Nephron (organoid): ENCODE data around the gene PIM2.

Experiments used
- H3K27ac Mint-ChIP-seq, 3 experiments: 2 replicates each; pipeline ENCODE4 v1.8.0; 2020; ENCODE audit warnings: mixed read lengths in 3 of 3, mild to moderate bottlenecking in 2 of 3, moderate library complexity in 1 of 3
- H3K27me3 Mint-ChIP-seq: 2 replicates; pipeline ENCODE4 v1.8.0; 2021; ENCODE audit warnings: low read depth, mild to moderate bottlenecking, moderate library complexity, mixed read lengths
- H3K36me3 Mint-ChIP-seq: 2 replicates; pipeline ENCODE4 v1.8.0; 2020; ENCODE audit warnings: low read depth, mixed read lengths
- H3K4me1 Mint-ChIP-seq: 2 replicates; pipeline ENCODE4 v1.8.0; 2020; ENCODE audit warnings: mixed read lengths
- H3K4me3 Mint-ChIP-seq, 3 experiments: 2 replicates each; pipeline ENCODE4 v1.8.0; 2020; ENCODE audit warnings: mild to moderate bottlenecking in 3 of 3, mixed read lengths in 3 of 3, moderate library complexity in 2 of 3
- H3K9me3 Mint-ChIP-seq: 2 replicates; pipeline ENCODE4 v1.8.0; 2020; ENCODE audit warnings: mixed read lengths
- TF ChIP-seq, protein P1 (sequence below), 3 experiments: fragments of 200-600 bp; sonication (generic); IDR thresholded peaks; one replicate each; pipeline ENCODE4 v1.5.0; 2021; ENCODE audit warnings: antibody characterized with exemption in 3 of 3; ENCODE audit not compliant: unreplicated experiment in 3 of 3

The PIM2 gene

GRCh38 chrX:48905090-48905790, 13.6 kb downstream of the PIM2 start:
- TF ChIP-seq, protein P1, sequence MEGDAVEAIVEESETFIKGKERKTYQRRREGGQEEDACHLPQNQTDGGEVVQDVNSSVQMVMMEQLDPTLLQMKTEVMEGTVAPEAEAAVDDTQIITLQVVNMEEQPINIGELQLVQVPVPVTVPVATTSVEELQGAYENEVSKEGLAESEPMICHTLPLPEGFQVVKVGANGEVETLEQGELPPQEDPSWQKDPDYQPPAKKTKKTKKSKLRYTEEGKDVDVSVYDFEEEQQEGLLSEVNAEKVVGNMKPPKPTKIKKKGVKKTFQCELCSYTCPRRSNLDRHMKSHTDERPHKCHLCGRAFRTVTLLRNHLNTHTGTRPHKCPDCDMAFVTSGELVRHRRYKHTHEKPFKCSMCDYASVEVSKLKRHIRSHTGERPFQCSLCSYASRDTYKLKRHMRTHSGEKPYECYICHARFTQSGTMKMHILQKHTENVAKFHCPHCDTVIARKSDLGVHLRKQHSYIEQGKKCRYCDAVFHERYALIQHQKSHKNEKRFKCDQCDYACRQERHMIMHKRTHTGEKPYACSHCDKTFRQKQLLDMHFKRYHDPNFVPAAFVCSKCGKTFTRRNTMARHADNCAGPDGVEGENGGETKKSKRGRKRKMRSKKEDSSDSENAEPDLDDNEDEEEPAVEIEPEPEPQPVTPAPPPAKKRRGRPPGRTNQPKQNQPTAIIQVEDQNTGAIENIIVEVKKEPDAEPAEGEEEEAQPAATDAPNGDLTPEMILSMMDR (IDR thresholded peaks at IDR 0.05; ENCODE audit: unreplicated experiment in 3 of 3), result no peak
- no peak overlapping the region for H3K4me3 Mint-ChIP-seq
- H3K36me3 Mint-ChIP-seq, result peaks cover 25% of the 10 kb centered on the region
- no peak overlapping the region for H3K27ac Mint-ChIP-seq
- H3K4me1 Mint-ChIP-seq, result no peaks in the 10 kb centered on the region
- H3K27me3 Mint-ChIP-seq, result no peaks in the 10 kb centered on the region
- H3K9me3 Mint-ChIP-seq, result peaks cover 13% of the 10 kb centered on the region

DNA sequence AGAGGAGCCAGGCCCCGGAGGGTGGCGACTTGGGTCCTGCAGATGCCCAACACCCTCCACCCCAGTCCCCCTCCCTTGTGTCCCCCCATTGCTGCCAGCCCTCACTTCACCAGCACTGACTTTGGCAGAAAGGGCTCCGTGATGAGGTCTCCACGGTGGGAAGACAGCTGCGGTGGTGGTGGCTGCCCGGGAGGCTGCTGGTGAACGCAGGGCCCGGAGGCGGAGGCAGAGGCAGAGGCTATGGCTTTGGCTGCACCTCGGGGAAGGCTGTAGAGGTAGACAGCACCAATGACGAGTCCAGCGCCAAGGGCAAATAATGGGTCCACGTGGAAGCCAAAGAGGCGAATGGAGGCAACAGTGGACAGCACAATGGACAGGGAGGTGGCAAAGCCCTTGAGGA, 14.2 kb downstream of the PIM2 start:
- H3K36me3 Mint-ChIP-seq, result peaks cover 25% of the 10 kb centered on the region
- H3K27me3 Mint-ChIP-seq, result no peaks in the 10 kb centered on the region
- peaks cover 13% of the 10 kb centered on the region for H3K9me3 Mint-ChIP-seq
- TF ChIP-seq, protein P1 (IDR thresholded peaks at IDR 0.05; ENCODE audit: unreplicated experiment in 3 of 3), result no peak
- no peak overlapping the region for H3K4me3 Mint-ChIP-seq
- no peaks in the 10 kb centered on the region for H3K4me1 Mint-ChIP-seq
- H3K27ac Mint-ChIP-seq, result no peak overlapping the region

- Mint-ChIP-seq H3K4me3 (no peak overlapping the region), H3K36me3 (peaks cover 25% of the 10 kb centered on the region), H3K27me3 (no peaks in the 10 kb centered on the region), H3K4me1 (no peaks in the 10 kb centered on the region), H3K27ac (no peak overlapping the region), H3K9me3 (peaks cover 13% of the 10 kb centered on the region)
- TF ChIP-seq, protein P1 (IDR thresholded peaks at IDR 0.05; ENCODE audit: unreplicated experiment in 3 of 3), result no peak
These were observed 14.6 kb downstream of the PIM2 start for GRCh38 chrX:48904180-48904579.

GRCh38 chrX:48903290-48903689, 15.5 kb downstream of the PIM2 start:
- H3K36me3 Mint-ChIP-seq, result peaks cover 25% of the 10 kb centered on the region
- H3K4me1 Mint-ChIP-seq, result no peaks in the 10 kb centered on the region
- H3K9me3 Mint-ChIP-seq, result peaks cover 13% of the 10 kb centered on the region
- TF ChIP-seq, protein P1 (IDR thresholded peaks at IDR 0.05; ENCODE audit: unreplicated experiment in 3 of 3), result no peak
- no peak overlapping the region for H3K27ac Mint-ChIP-seq
- H3K4me3 Mint-ChIP-seq, result no peak overlapping the region
- H3K27me3 Mint-ChIP-seq, result no peaks in the 10 kb centered on the region

- Mint-ChIP-seq H3K27ac (no peak overlapping the region), H3K4me3 (no peak overlapping the region), H3K27me3 (no peaks in the 10 kb centered on the region)
These were observed 16.0 kb downstream of the PIM2 start for GRCh38 chrX:48902776-48903175.

More at GRCh38 chrX:48902776-48903175, 16.0 kb downstream of the PIM2 start:
- peaks cover 25% of the 10 kb centered on the region for H3K36me3 Mint-ChIP-seq
- H3K9me3 Mint-ChIP-seq, result peaks cover 13% of the 10 kb centered on the region
- TF ChIP-seq, protein P1 (IDR thresholded peaks at IDR 0.05; ENCODE audit: unreplicated experiment in 3 of 3), result no peak
- no peaks in the 10 kb centered on the region for H3K4me1 Mint-ChIP-seq
